Vagina (tissue), 2 donors: ENCODE data around the gene INHBC.

Source experiments
- POLR2A ChIP-seq, 2 donors: fragments of 450-650 bp; IDR thresholded peaks; one replicate each; pipeline ENCODE4 v1.6.1; 2017; ENCODE audit warnings: antibody characterized with exemption in 2 of 2, mild to moderate bottlenecking in 2 of 2, moderate library complexity in 2 of 2
- TF ChIP-seq, protein P1 (sequence below), 3 experiments: fragments of 450-650 bp in 2 of 3; fragments of 200-600 bp in 1 of 3; sonication (generic) in 1 of 3; IDR thresholded peaks; one replicate each; pipeline ENCODE4 v1.5.1; 2017 to 2019; ENCODE audit warnings: antibody characterized with exemption in 3 of 3, mild to moderate bottlenecking in 2 of 3, moderate library complexity in 2 of 3

DNA sequence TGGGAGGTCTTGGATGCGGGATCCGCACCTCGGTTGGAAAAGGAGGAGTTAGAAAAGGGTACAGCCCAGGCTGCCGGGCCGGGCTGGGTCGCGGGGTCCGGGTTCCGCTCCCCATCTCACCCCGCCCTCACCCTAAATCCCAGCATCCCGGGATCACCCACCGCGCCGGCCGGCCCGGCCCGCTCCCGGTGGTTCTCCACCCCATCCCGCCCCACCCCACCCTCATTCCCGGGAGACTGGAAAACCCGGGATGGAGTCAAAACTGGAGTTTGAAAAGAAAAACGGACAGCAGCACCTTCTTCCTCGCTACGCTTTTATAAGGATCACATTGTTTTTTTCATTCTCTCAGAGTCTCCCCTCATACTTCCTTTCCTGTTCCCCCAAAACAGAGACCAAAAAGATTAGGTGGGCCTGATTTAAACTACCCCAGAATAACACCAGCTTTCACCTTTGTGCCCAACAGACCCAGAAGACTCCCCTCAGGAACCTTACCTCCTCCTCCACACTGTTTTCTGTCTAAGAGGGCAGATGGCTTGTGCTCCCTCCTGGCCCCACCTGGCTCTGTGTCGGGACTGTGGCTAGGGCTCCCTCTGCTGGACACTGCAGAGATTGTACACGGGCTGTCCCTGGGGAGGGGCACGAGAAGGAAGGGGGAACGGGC, 27.8 kb downstream of the INHBC start:
- TF ChIP-seq, protein P1, sequence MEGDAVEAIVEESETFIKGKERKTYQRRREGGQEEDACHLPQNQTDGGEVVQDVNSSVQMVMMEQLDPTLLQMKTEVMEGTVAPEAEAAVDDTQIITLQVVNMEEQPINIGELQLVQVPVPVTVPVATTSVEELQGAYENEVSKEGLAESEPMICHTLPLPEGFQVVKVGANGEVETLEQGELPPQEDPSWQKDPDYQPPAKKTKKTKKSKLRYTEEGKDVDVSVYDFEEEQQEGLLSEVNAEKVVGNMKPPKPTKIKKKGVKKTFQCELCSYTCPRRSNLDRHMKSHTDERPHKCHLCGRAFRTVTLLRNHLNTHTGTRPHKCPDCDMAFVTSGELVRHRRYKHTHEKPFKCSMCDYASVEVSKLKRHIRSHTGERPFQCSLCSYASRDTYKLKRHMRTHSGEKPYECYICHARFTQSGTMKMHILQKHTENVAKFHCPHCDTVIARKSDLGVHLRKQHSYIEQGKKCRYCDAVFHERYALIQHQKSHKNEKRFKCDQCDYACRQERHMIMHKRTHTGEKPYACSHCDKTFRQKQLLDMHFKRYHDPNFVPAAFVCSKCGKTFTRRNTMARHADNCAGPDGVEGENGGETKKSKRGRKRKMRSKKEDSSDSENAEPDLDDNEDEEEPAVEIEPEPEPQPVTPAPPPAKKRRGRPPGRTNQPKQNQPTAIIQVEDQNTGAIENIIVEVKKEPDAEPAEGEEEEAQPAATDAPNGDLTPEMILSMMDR (IDR thresholded peaks at IDR 0.05) = peak; percentile 91 to 97 (median 92)
- TF ChIP-seq POLR2A (IDR thresholded peaks at IDR 0.05) = no peak
